H1 (cell line): ENCODE data around the gene SLC17A8. TPM values are rescaled to one million over a fixed set of nuclear protein-coding genes. Genes with fewer than 3 reads are reported as not detected.

ENCODE experiments used
- CHD7 ChIP-seq: fragments of 300-600 bp; sonication (generic); IDR thresholded peaks from 2 replicates; pipeline ENCODE4 v1.7.1; 2012; ENCODE audit warnings: low read length, moderate library complexity, mild to moderate bottlenecking, inconsistent platforms; ENCODE audit not compliant: insufficient replicate concordance
- FOSL1 ChIP-seq: IDR thresholded peaks from 2 replicates; pipeline ENCODE4 v1.6.1; 2011; ENCODE audit warnings: mild to moderate bottlenecking, low read depth, low read length, moderate library complexity; ENCODE audit not compliant: insufficient read depth
- HDAC2 ChIP-seq, 2 experiments: fragments of 300-600 bp in 1 of 2; sonication (generic) in 1 of 2; IDR thresholded peaks; 2 replicates each; pipeline ENCODE4 v1.6.1; 2011 to 2012; ENCODE audit warnings: low read depth in 2 of 2, low read length in 2 of 2, mild to moderate bottlenecking in 2 of 2, moderate library complexity in 2 of 2, borderline replicate concordance in 1 of 2, inconsistent platforms in 1 of 2
- KDM1A ChIP-seq: fragments of 200-600, 300-600 bp; sonication (generic); IDR thresholded peaks from 2 replicates; pipeline ENCODE4 v1.7.1; 2016; ENCODE audit warnings: mild to moderate bottlenecking, low read length, borderline replicate concordance
- KDM4A ChIP-seq: IDR thresholded peaks from one replicate; pipeline ENCODE4 v1.7.1; 2012; ENCODE audit warnings: low read depth, mild to moderate bottlenecking, moderate library complexity, low read length, inconsistent platforms; ENCODE audit not compliant: severe bottlenecking
- KDM5A ChIP-seq: fragments of 200-600 bp; IDR thresholded peaks from 2 replicates; pipeline ENCODE4 v1.7.1; 2012; ENCODE audit warnings: mild to moderate bottlenecking, low read length, inconsistent platforms, mixed read lengths
- PHF8 ChIP-seq: fragments of 200-600 bp; sonication (generic); conservative IDR thresholded peaks from 2 replicates; pipeline ENCODE4 v1.7.1; 2012; ENCODE audit warnings: low read depth, mild to moderate bottlenecking, inconsistent platforms, low read length, moderate library complexity
- TEAD4 ChIP-seq: IDR thresholded peaks from 2 replicates; pipeline ENCODE4 v1.6.1; 2012; ENCODE audit warnings: low read depth, low read length, inconsistent platforms, mixed read lengths
- polyA plus RNA-seq, 7 experiments: library from polyadenylated mRNA; depleted of rRNA in 3 of 7; stranded (reverse) in 5 of 7; unstranded in 2 of 7; fragments of >200 nt in 5 of 7; fragments of 200-250 nt in 2 of 7; gene quantifications; 1 replicate in 5 of 7; 2 replicates in 1 of 7; 4 replicates in 1 of 7; pipeline versions ENCODE4 v1.2.1 to v1.2.3, GENCODE V29; 2011 to 2013; ENCODE audit warnings: missing spikeins in 2 of 7, mixed read lengths in 2 of 7
- total RNA-seq: library from RNA; stranded (reverse); fragmentation: NEBNext Ultra II Directional; extraction: Animal tissue kit (Norgen Biotek cat#: 25700); gene quantifications from 2 replicates; pipeline ENCODE4 v1.2.1, GENCODE V29; 2021

Gene SLC17A8
- total and polyA plus RNA-seq, 2 of the 8 experiments (the other 6 are each of a cell fraction or from before 2014, with no cell fraction given) = 0.14 to 0.30 TPM

GRCh38 chr12:100427078-100427477 is 70.2 kb downstream of the SLC17A8 start (continued):
- no peak for TF ChIP-seq CHD7
- TF ChIP-seq HDAC2 (IDR thresholded peaks at IDR 0.05; ENCODE audit: borderline replicate concordance in 1 of 2, low read depth in 2 of 2, low read length in 2 of 2) = no peak
- no peak for TF ChIP-seq KDM4A
- TF ChIP-seq KDM5A = no peak
- TF ChIP-seq KDM1A = no peak
- TF ChIP-seq FOSL1 = no peak
- no peak for TF ChIP-seq PHF8
- no peak for TF ChIP-seq TEAD4
